Choroid plexus epithelial cell (primary cell): ENCODE results near the gene CLMP.

Source experiments
- DNase-seq: peaks from one replicate; pipeline ENCODE4 v3.0.0-alpha.2; 2010; ENCODE audit warnings: low read depth
- H3K4me3 ChIP-seq: 2 replicates; pipeline ENCODE4 v1.5.1; 2011; ENCODE audit warnings: low read depth, mild to moderate bottlenecking, control low read depth, low read length, moderate library complexity
- CTCF ChIP-seq: conservative IDR thresholded peaks from 2 replicates; pipeline ENCODE4 v1.5.1; 2011; ENCODE audit warnings: low read depth, mild to moderate bottlenecking, control low read depth, inconsistent platforms, low read length, moderate library complexity

The CLMP gene

GRCh38 chr11:123217897-123218296, 22.8 kb upstream of the CLMP start:
- no peak for TF ChIP-seq CTCF
- H3K4me3 ChIP-seq, result no peak overlapping the region
- no peak for DNase-seq

GRCh38 chr11:123216249-123216648, 21.2 kb upstream of the CLMP start:
- TF ChIP-seq CTCF, result no peak
- H3K4me3 ChIP-seq, result no peak overlapping the region
- DNase-seq, result no peak

GRCh38 chr11:123214940-123215339, 19.9 kb upstream of the CLMP start:
- DNase-seq, result no peak
- no peak for TF ChIP-seq CTCF
- no peak overlapping the region for H3K4me3 ChIP-seq

GRCh38 chr11:123214396-123214795, 19.3 kb upstream of the CLMP start:
- H3K4me3 ChIP-seq, result no peak overlapping the region
- no peak for DNase-seq
- no peak for TF ChIP-seq CTCF

GRCh38 chr11:123213307-123213771, 18.3 kb upstream of the CLMP start:
- no peak for DNase-seq
- TF ChIP-seq CTCF, result no peak
- H3K4me3 ChIP-seq, result no peak overlapping the region

GRCh38 chr11:123212406-123212805, 17.4 kb upstream of the CLMP start:
- DNase-seq, result no peak
- H3K4me3 ChIP-seq, result no peak overlapping the region
- TF ChIP-seq CTCF, result no peak

- TF ChIP-seq CTCF, result no peak
- no peak for DNase-seq
- H3K4me3 ChIP-seq, result no peak overlapping the region
Measured at GRCh38 chr11:123211981-123212380, 16.9 kb upstream of the CLMP start.
